ENCODE data around the gene RUBCNL. TPM values are rescaled to one million over a fixed set of nuclear protein-coding genes. Genes with fewer than 3 reads are reported as not detected.

RUBCNL gene
- total and polyA plus RNA-seq, 2 of the 4 experiments (the other 2 are of a cell fraction), result 0.03 TPM; not detected in 1

DNA sequence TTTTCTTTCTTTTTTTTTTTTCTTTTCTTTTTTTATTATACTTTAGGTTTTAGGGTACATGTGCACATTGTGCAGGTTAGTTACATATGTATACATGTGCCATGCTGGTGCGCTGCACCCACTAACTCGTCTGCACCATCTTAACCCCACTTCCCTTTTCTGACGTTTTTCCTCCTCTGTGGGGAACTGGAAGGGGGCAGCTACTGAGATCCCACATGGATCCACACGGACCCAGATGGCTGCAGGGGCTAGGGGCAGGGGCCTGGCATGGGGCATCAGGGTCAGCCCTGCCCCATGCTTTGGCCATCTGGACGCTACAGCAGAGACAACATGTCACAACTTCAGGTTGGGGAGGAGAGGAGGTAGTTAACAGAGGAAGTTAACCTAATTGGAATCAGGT, 54.3 kb downstream of the RUBCNL start:
- Histone ChIP-seq H2AK5ac (ENCODE audit: low read depth, low read length) (no peak overlapping the region), H4K20me1 (ENCODE audit: insufficient read depth, low read length) (no peaks in the 10 kb centered on the region), H2BK5ac (ENCODE audit: low read depth, low read length, poor library complexity, severe bottlenecking) (no peak overlapping the region), H2AK9ac (replicated peaks; ENCODE audit: low read depth, low read length, poor library complexity) (no peak overlapping the region), H3K4ac (ENCODE audit: low read depth, low read length) (no peak overlapping the region), H3K27ac (ENCODE audit: insufficient read depth, low read length) (no peak overlapping the region), H3K4me3 (ENCODE audit: insufficient read depth, low read depth, low read length) (no peak overlapping the region), H3K79me1 (ENCODE audit: low read depth in 1 of 2, low read length in 2 of 2) (no peaks in the 10 kb centered on the region), H3K9me3 (ENCODE audit: control insufficient read depth, insufficient read depth, low read length) (no peaks in the 10 kb centered on the region), H2BK120ac (ENCODE audit: low read depth, low read length) (no peak overlapping the region), H3K23ac (ENCODE audit: low read depth, low read length) (no peak overlapping the region), H4K5ac (ENCODE audit: low read depth, low read length) (no peak overlapping the region), H3K18ac (ENCODE audit: low read depth, low read length) (no peak overlapping the region), H3K9me1 (ENCODE audit: insufficient read depth, low read length) (no peaks in the 10 kb centered on the region), H3K56ac (ENCODE audit: extremely low read depth, insufficient read depth, low read length) (no peak overlapping the region), H3K27me3 (ENCODE audit: control insufficient read depth, insufficient read depth, low read length) (peaks cover 8% of the 10 kb centered on the region), H3K4me1 (ENCODE audit: control insufficient read depth, insufficient read depth, low read length) (no peaks in the 10 kb centered on the region), H3K9ac (ENCODE audit: low read depth, low read length) (no peak overlapping the region), H2BK15ac (ENCODE audit: low read depth, low read length) (no peak overlapping the region), H2BK20ac (ENCODE audit: low read depth, low read length) (no peak overlapping the region), H4K8ac (ENCODE audit: low read depth in 2 of 2, low read length in 2 of 2) (no peak overlapping the region), H3K14ac (replicated peaks; ENCODE audit: low read depth, low read length) (no peak overlapping the region), H4K91ac (ENCODE audit: insufficient read depth, low read depth, low read length) (no peak overlapping the region), H2AFZ (replicated peaks; ENCODE audit: low read length, poor library complexity) (no peak overlapping the region), H3K4me2 (ENCODE audit: low read depth, low read length) (no peak overlapping the region), H3K36me3 (ENCODE audit: control insufficient read depth, insufficient read depth, low read length) (no peaks in the 10 kb centered on the region)
- POLR2A ChIA-PET (ENCODE audit: unreplicated experiment), result no interaction called here
- intact Hi-C loops (cut with micrococcal nuclease) (no loop called here), dilution Hi-C loops (cut with HindIII; ENCODE audit: low sequenced_read_pairs, unreplicated experiment) (no loop called here), in situ Hi-C loops (cut with MboI; ENCODE audit: low sequenced_read_pairs) (no loop called here)
- BruUV-seq (replicated peaks), result no TSS peak
- no CpG with 5 or more reads among the region's 5 CpGs for WGBS, 2 experiments (ENCODE audit: extremely low coverage in 2 of 2, insufficient read length in 1 of 2)
- CTCF ChIA-PET, result no interaction called here
- TF ChIP-seq BHLHE40 (IDR thresholded peaks at IDR 0.05; ENCODE audit: low read depth, low read length) (no peak), NFE2L2 (IDR thresholded peaks at IDR 0.05; ENCODE audit: low read depth, low read length) (no peak), RAD21 (IDR thresholded peaks at IDR 0.05; ENCODE audit: low read length) (no peak), FOS (IDR thresholded peaks at IDR 0.05; ENCODE audit: low read depth, low read length) (no peak), CEBPB (IDR thresholded peaks at IDR 0.05; ENCODE audit: low read depth, low read length) (no peak), MAFK (IDR thresholded peaks at IDR 0.05; ENCODE audit: low read depth, low read length) (no peak), CHD1 (IDR thresholded peaks at IDR 0.05; ENCODE audit: low read depth, low read length) (no peak), MXI1 (IDR thresholded peaks at IDR 0.05; ENCODE audit: borderline replicate concordance, low read depth, low read length) (no peak), RFX5 (IDR thresholded peaks at IDR 0.05; ENCODE audit: low read depth, low read length) (no peak)
- TF ChIP-seq, protein P1, sequence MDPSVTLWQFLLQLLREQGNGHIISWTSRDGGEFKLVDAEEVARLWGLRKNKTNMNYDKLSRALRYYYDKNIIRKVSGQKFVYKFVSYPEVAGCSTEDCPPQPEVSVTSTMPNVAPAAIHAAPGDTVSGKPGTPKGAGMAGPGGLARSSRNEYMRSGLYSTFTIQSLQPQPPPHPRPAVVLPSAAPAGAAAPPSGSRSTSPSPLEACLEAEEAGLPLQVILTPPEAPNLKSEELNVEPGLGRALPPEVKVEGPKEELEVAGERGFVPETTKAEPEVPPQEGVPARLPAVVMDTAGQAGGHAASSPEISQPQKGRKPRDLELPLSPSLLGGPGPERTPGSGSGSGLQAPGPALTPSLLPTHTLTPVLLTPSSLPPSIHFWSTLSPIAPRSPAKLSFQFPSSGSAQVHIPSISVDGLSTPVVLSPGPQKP (IDR thresholded peaks at IDR 0.05; ENCODE audit: borderline replicate concordance, low read depth, low read length), result no peak
- TF ChIP-seq, protein P2, sequence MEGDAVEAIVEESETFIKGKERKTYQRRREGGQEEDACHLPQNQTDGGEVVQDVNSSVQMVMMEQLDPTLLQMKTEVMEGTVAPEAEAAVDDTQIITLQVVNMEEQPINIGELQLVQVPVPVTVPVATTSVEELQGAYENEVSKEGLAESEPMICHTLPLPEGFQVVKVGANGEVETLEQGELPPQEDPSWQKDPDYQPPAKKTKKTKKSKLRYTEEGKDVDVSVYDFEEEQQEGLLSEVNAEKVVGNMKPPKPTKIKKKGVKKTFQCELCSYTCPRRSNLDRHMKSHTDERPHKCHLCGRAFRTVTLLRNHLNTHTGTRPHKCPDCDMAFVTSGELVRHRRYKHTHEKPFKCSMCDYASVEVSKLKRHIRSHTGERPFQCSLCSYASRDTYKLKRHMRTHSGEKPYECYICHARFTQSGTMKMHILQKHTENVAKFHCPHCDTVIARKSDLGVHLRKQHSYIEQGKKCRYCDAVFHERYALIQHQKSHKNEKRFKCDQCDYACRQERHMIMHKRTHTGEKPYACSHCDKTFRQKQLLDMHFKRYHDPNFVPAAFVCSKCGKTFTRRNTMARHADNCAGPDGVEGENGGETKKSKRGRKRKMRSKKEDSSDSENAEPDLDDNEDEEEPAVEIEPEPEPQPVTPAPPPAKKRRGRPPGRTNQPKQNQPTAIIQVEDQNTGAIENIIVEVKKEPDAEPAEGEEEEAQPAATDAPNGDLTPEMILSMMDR (conservative IDR thresholded peaks at IDR 0.05; ENCODE audit: low read depth, low read length), result no peak
- ATAC-seq (ENCODE audit: low read depth) (no peak), DNase-seq (no peak)

All from IMR-90 (cell line).